ENCODE measurements around the gene PREX1.
A peak's percentile ranks its signal among the peaks of the same experiment; 100 is the strongest.

GRCh38 chr20:48624315-48625020 lies 203.3 kb downstream of the PREX1 start:
- TF ChIP-seq CTCF (conservative IDR thresholded peaks at IDR 0.05; ENCODE audit: low read depth in 2 of 2) (peak in 1 of 2 experiments; percentile 9; a peak in 1 of 4 replicates), REST (IDR thresholded peaks at IDR 0.05; ENCODE audit: unreplicated experiment) (no peak), EZH2phosphoT487 (IDR thresholded peaks at IDR 0.05; ENCODE audit: unreplicated experiment) (no peak), EZH2 (IDR thresholded peaks at IDR 0.05; ENCODE audit: low read depth, unreplicated experiment) (no peak), STAT1 (IDR thresholded peaks at IDR 0.05; ENCODE audit: unreplicated experiment) (no peak), POLR2AphosphoS5 (IDR thresholded peaks at IDR 0.05; ENCODE audit: low read depth) (no peak), JUNB (IDR thresholded peaks at IDR 0.05; ENCODE audit: unreplicated experiment) (no peak), CREB1 (CRISPR knock-in tag; IDR thresholded peaks at IDR 0.05; ENCODE audit: low read depth) (no peak), ZNF331 (CRISPR knock-in tag; IDR thresholded peaks at IDR 0.05; ENCODE audit: low read depth) (no peak)
